HEK293 (cell line): ENCODE results near the gene SYNGR3.

Experiments used
- CTCF ChIA-PET: fragments of 350-600 bp; formaldehyde crosslinking; extraction: SDS; loops from one replicate; lab custom pipeline; 2021; ENCODE audit warnings: antibody characterized with exemption; lab: Yijun Ruan, JAX
- POLR2A ChIA-PET: fragments of 300-600 bp; formaldehyde crosslinking; extraction: SDS; loops from one replicate; lab custom pipeline; 2020; ENCODE audit warnings: antibody characterized with exemption, inconsistent platforms; lab: Yijun Ruan, JAX
- H3K27ac ChIP-seq: fragments of 200-500 bp; sonication (Bioruptor generic); 2 replicates; pipeline ENCODE4 v1.5.1; 2014; ENCODE audit warnings: low read depth, low read length, control low read depth, inconsistent platforms; ENCODE audit errors: extremely low read depth
- H3K36me3 ChIP-seq, 2 experiments: fragments of 200-500 bp in 1 of 2; sonication (Bioruptor generic) in 1 of 2; 1 replicate in 1 of 2; 2 replicates in 1 of 2; pipeline ENCODE4 v1.5.1; 2014 to 2017; ENCODE audit warnings: inconsistent platforms in 2 of 2, low read length in 2 of 2; ENCODE audit not compliant: control insufficient read depth in 2 of 2, insufficient read depth in 1 of 2
- H3K4me1 ChIP-seq: fragments of 200-500 bp; sonication (Bioruptor generic); 2 replicates; pipeline ENCODE4 v1.5.1; 2014; ENCODE audit warnings: mild to moderate bottlenecking, low read length, inconsistent platforms; ENCODE audit not compliant: control insufficient read depth, insufficient read depth
- H3K4me3 ChIP-seq: 2 replicates; pipeline ENCODE4 v1.5.1; 2011; ENCODE audit warnings: low read depth, mild to moderate bottlenecking, control low read depth, low read length, moderate library complexity
- H3K9me3 ChIP-seq: fragments of 200-500 bp; sonication (Bioruptor generic); 2 replicates; pipeline ENCODE4 v1.5.1; 2014; ENCODE audit warnings: low read depth, low read length, inconsistent platforms; ENCODE audit not compliant: control insufficient read depth, insufficient read depth
- GLIS1 ChIP-seq: fragments of 450-650 bp; formaldehyde crosslinking; IDR thresholded peaks from 2 replicates; pipeline ENCODE4 v1.5.1; 2016; ENCODE audit warnings: missing biosample characterization, missing genetic modification characterization
- HOXC10 ChIP-seq: sonication (generic); formaldehyde crosslinking; IDR thresholded peaks from 2 replicates; pipeline ENCODE4 v1.8.1; 2023; ENCODE audit warnings: mild to moderate bottlenecking, missing genetic modification reagents
- REPIN1 ChIP-seq: fragments of 450-650 bp; formaldehyde crosslinking; IDR thresholded peaks from 2 replicates; pipeline ENCODE4 v1.5.1; 2017; ENCODE audit warnings: missing biosample characterization, missing genetic modification characterization, low read depth
- ZBTB10 ChIP-seq: fragments of 450-650 bp; formaldehyde crosslinking; IDR thresholded peaks from 2 replicates; pipeline ENCODE4 v1.5.1; 2016; ENCODE audit warnings: missing biosample characterization, missing genetic modification characterization
- ZNF157 ChIP-seq: fragments of 450-650 bp; formaldehyde crosslinking; IDR thresholded peaks from 2 replicates; pipeline ENCODE4 v1.5.1; 2016; ENCODE audit warnings: missing biosample characterization, missing genetic modification characterization
- ZNF175 ChIP-seq: fragments of 450-650 bp; formaldehyde crosslinking; IDR thresholded peaks from 2 replicates; pipeline ENCODE4 v1.5.1; 2016; ENCODE audit warnings: missing biosample characterization, missing genetic modification characterization
- ZNF214 ChIP-seq: fragments of 450-650 bp; formaldehyde crosslinking; IDR thresholded peaks from 2 replicates; pipeline ENCODE4 v1.5.1; 2017; ENCODE audit warnings: missing biosample characterization, mild to moderate bottlenecking, missing genetic modification characterization, borderline replicate concordance
- ZNF266 ChIP-seq: fragments of 450-650 bp; formaldehyde crosslinking; IDR thresholded peaks from 2 replicates; pipeline ENCODE4 v1.5.1; 2016; ENCODE audit warnings: missing biosample characterization, missing genetic modification characterization, low read depth
- ZNF354C ChIP-seq: fragments of 450-650 bp; formaldehyde crosslinking; IDR thresholded peaks from 2 replicates; pipeline ENCODE4 v1.5.1; 2016; ENCODE audit warnings: missing biosample characterization, missing genetic modification characterization, low read depth, borderline replicate concordance
- ZNF366 ChIP-seq: fragments of 450-650 bp; formaldehyde crosslinking; conservative IDR thresholded peaks from 2 replicates; pipeline ENCODE4 v1.5.1; 2016; ENCODE audit warnings: missing biosample characterization, missing genetic modification characterization
- ZNF473 ChIP-seq: fragments of 450-650 bp; formaldehyde crosslinking; IDR thresholded peaks from 2 replicates; pipeline ENCODE4 v1.5.1; 2017; ENCODE audit warnings: missing biosample characterization, missing genetic modification characterization
- ZNF548 ChIP-seq: fragments of 450-650 bp; formaldehyde crosslinking; IDR thresholded peaks from 2 replicates; pipeline ENCODE4 v1.5.1; 2016; ENCODE audit warnings: missing biosample characterization, missing genetic modification characterization
- ZNF791 ChIP-seq: fragments of 450-650 bp; formaldehyde crosslinking; IDR thresholded peaks from 2 replicates; pipeline ENCODE4 v1.5.1; 2016; ENCODE audit warnings: missing biosample characterization, missing genetic modification characterization
- ZSCAN23 ChIP-seq: fragments of 450-650 bp; formaldehyde crosslinking; IDR thresholded peaks from 2 replicates; pipeline ENCODE4 v1.5.1; 2016; ENCODE audit warnings: missing biosample characterization, missing genetic modification characterization
- TF ChIP-seq, protein P1 (sequence below): fragments of 450-650 bp; formaldehyde crosslinking; IDR thresholded peaks from 2 replicates; pipeline ENCODE4 v1.5.1; 2017; ENCODE audit warnings: missing biosample characterization, missing genetic modification characterization
- TF ChIP-seq, protein P2 (sequence below): fragments of 450-650 bp; formaldehyde crosslinking; IDR thresholded peaks from 2 replicates; pipeline ENCODE4 v1.5.1; 2016; ENCODE audit warnings: missing biosample characterization, missing genetic modification characterization
- TF ChIP-seq, protein P3 (sequence below): fragments of 450-650 bp; formaldehyde crosslinking; IDR thresholded peaks from 2 replicates; pipeline ENCODE4 v1.5.1; 2017; ENCODE audit warnings: missing biosample characterization, missing genetic modification characterization
- TF ChIP-seq, protein P4 (sequence below): fragments of 450-650 bp; formaldehyde crosslinking; IDR thresholded peaks from 2 replicates; pipeline ENCODE4 v1.5.1; 2016; ENCODE audit warnings: missing biosample characterization, missing genetic modification characterization
- TF ChIP-seq, protein P5 (sequence below): fragments of 450-650 bp; formaldehyde crosslinking; IDR thresholded peaks from 2 replicates; pipeline ENCODE4 v1.5.1; 2016; ENCODE audit warnings: missing biosample characterization, missing genetic modification characterization

Gene SYNGR3

DNA sequence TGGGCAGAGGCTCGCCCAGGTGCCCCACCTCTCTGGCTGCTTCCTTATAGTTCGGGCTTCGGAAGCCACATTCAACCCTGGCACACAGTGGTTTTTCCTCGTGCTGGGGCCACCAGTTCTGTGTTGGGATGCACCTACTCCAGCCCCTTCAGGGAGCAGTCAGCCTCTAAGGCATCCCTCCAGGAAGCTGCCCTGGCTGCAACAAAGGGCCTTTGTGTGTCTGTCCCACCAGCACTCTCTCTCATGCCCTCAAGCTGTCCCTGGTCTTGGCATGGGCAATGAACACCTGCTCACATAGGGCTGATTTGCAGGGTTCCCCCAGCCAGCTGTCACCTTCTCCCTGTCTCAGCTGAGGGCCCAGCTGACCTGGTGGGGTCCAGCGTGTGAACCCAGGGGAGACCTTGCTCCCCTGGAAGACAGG is 7.7 kb upstream of the SYNGR3 start:
- H3K27ac ChIP-seq: no peak overlapping the region

More for the DNA sequence above, 7.7 kb upstream of the SYNGR3 start:
- H3K36me3 ChIP-seq: peaks cover 0 to 47% of the 10 kb centered on the region in 2 experiments; a peak in 1 of 3 replicates
- ChIA-PET POLR2A (interaction anchor here (1.0 to 10.1 kb wide), 4 partner anchors 10 to 173 kb away, joined by 3 to 76 read pairs (median 11); partner anchors contain the start of genes RPS2, TBL3 and TRAF7), CTCF (interaction anchor here (0.6 to 1.4 kb wide), 2 partner anchors 22 to 980 kb away, joined by 3 read pairs; no protein-coding TSS in a partner anchor)
- no peaks in the 10 kb centered on the region for H3K9me3 ChIP-seq
- TF ChIP-seq ZNF214 (tag by site-specific recombination): no peak
- TF ChIP-seq, protein P1, sequence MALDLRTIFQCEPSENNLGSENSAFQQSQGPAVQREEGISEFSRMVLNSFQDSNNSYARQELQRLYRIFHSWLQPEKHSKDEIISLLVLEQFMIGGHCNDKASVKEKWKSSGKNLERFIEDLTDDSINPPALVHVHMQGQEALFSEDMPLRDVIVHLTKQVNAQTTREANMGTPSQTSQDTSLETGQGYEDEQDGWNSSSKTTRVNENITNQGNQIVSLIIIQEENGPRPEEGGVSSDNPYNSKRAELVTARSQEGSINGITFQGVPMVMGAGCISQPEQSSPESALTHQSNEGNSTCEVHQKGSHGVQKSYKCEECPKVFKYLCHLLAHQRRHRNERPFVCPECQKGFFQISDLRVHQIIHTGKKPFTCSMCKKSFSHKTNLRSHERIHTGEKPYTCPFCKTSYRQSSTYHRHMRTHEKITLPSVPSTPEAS: no peak
- no peak for TF ChIP-seq ZNF175
- TF ChIP-seq REPIN1 (tag by site-specific recombination): no peak
- TF ChIP-seq HOXC10 (CRISPR knock-in tag): no peak
- no peak for TF ChIP-seq ZBTB10 (tag by site-specific recombination)
- TF ChIP-seq, protein P2, sequence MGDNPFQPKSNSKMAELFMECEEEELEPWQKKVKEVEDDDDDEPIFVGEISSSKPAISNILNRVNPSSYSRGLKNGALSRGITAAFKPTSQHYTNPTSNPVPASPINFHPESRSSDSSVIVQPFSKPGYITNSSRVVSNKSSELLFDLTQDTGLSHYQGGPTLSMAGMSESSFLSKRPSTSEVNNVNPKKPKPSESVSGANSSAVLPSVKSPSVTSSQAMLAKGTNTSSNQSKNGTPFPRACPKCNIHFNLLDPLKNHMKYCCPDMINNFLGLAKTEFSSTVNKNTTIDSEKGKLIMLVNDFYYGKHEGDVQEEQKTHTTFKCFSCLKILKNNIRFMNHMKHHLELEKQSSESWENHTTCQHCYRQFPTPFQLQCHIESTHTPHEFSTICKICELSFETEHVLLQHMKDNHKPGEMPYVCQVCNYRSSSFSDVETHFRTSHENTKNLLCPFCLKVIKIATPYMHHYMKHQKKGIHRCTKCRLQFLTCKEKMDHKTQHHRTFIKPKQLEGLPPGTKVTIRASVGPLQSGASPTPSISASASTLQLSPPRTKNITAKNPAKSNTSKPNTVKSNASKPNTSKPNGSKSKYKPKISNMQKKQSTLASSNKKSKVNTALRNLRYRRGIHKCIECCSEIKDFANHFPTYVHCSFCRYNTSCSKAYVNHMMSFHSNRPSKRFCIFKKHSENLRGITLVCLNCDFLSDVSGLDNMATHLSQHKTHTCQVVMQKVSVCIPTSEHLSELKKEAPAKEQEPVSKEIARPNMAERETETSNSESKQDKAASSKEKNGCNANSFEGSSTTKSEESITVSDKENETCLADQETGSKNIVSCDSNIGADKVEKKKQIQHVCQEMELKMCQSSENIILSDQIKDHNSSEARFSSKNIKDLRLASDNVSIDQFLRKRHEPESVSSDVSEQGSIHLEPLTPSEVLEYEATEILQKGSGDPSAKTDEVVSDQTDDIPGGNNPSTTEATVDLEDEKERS (tag by site-specific recombination): no peak
- TF ChIP-seq ZNF157: no peak
- TF ChIP-seq ZSCAN23: no peak
- TF ChIP-seq, protein P3, sequence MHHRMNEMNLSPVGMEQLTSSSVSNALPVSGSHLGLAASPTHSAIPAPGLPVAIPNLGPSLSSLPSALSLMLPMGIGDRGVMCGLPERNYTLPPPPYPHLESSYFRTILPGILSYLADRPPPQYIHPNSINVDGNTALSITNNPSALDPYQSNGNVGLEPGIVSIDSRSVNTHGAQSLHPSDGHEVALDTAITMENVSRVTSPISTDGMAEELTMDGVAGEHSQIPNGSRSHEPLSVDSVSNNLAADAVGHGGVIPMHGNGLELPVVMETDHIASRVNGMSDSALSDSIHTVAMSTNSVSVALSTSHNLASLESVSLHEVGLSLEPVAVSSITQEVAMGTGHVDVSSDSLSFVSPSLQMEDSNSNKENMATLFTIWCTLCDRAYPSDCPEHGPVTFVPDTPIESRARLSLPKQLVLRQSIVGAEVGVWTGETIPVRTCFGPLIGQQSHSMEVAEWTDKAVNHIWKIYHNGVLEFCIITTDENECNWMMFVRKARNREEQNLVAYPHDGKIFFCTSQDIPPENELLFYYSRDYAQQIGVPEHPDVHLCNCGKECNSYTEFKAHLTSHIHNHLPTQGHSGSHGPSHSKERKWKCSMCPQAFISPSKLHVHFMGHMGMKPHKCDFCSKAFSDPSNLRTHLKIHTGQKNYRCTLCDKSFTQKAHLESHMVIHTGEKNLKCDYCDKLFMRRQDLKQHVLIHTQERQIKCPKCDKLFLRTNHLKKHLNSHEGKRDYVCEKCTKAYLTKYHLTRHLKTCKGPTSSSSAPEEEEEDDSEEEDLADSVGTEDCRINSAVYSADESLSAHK (tag by site-specific recombination): no peak
- no peak for TF ChIP-seq ZNF354C (tag by site-specific recombination)
- TF ChIP-seq ZNF791: no peak
- TF ChIP-seq GLIS1 (tag by site-specific recombination): no peak
- no peak for TF ChIP-seq ZNF548 (tag by site-specific recombination)
- no peak for TF ChIP-seq ZNF473 (tag by site-specific recombination)
- no peak for TF ChIP-seq ZNF366 (tag by site-specific recombination)
- TF ChIP-seq, protein P4, sequence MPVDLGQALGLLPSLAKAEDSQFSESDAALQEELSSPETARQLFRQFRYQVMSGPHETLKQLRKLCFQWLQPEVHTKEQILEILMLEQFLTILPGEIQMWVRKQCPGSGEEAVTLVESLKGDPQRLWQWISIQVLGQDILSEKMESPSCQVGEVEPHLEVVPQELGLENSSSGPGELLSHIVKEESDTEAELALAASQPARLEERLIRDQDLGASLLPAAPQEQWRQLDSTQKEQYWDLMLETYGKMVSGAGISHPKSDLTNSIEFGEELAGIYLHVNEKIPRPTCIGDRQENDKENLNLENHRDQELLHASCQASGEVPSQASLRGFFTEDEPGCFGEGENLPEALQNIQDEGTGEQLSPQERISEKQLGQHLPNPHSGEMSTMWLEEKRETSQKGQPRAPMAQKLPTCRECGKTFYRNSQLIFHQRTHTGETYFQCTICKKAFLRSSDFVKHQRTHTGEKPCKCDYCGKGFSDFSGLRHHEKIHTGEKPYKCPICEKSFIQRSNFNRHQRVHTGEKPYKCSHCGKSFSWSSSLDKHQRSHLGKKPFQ: no peak
- TF ChIP-seq ZNF266: no peak
- TF ChIP-seq, protein P5, sequence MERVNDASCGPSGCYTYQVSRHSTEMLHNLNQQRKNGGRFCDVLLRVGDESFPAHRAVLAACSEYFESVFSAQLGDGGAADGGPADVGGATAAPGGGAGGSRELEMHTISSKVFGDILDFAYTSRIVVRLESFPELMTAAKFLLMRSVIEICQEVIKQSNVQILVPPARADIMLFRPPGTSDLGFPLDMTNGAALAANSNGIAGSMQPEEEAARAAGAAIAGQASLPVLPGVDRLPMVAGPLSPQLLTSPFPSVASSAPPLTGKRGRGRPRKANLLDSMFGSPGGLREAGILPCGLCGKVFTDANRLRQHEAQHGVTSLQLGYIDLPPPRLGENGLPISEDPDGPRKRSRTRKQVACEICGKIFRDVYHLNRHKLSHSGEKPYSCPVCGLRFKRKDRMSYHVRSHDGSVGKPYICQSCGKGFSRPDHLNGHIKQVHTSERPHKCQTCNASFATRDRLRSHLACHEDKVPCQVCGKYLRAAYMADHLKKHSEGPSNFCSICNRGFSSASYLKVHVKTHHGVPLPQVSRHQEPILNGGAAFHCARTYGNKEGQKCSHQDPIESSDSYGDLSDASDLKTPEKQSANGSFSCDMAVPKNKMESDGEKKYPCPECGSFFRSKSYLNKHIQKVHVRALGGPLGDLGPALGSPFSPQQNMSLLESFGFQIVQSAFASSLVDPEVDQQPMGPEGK: no peak
- peaks cover 7% of the 10 kb centered on the region; the same call in 1 of the 2 replicates for H3K4me1 ChIP-seq
- no peak overlapping the region for H3K4me3 ChIP-seq
